GM19468 (cell line): Measurements from ENCODE around the gene KRAS.

Experiments used
- ATAC-seq: cut with Tn5 transposase; IDR thresholded peaks from one replicate; pipeline ENCODE4 v1.9.1; 2021; ENCODE audit warnings: mild to moderate bottlenecking, moderate library complexity, moderate number of reproducible peaks; ENCODE audit not compliant: unreplicated experiment; ENCODE audit errors: extremely low read depth

Gene KRAS

DNA sequence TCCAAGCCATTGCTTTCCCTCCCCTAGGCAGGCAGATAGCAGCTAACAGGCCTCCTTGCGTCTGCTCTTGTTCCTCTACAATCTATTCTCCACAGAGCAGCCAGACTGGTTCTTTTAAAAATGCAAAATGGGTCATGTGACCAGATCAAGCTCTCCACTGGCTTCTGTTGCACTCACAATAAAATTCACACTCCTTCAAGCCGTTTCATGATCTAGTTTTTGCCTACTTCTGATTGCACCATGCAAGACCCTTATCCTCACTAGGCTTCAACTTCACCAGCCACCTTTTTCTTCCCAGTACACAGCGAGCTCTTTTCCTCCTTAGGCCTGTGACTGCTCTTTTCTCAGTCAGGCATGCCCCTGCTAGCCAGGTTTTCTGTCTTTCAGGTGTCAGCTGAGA lies 6.1 kb upstream of the KRAS start:
- ATAC-seq = no peak

DNA sequence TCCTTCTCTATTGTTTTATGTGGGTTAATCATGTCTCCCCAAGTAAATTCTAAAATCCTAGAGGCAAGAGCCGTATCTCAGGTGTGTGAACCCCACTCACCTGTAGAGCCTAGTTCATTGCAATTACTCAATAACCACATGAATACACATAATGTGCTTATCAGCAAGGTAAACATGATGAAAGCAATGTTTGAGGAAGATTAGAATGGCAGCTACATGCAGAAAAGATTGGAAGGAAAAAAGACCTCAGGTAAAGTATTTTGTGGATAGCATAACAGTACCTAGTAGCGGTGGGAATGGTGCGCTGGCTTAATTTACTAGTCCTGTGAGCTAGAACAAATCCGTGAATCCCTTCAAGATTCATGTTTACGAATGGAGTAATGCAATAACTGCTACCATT lies 5.3 kb upstream of the KRAS start:
- no peak for ATAC-seq

DNA sequence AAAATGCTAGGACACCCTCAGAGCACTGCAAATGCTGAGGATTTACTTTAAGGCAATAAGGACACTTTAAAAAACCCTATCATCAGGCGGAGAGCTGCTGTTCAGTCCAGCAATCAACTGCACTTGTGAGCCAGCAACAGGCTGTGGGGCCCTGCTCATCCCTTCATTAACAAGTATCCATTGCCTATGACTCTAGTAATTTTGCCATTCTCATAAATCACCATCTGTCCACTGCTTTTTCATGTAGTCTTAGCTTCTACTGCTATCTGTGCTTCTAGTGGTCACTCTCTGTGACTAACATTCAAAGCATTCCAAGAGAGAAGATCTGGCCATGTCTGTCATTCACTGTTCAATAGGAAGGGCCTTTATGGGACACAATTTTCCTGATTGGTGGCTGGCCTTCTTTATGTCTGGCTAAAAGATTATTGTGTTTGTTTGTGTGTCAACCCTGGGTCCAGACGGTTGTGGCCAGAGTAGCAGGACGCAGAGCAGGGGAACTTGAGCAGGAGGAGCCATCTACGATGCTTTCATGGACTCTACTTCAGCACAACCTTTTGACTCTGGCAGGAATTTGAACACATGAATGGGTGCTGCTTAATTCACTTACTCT lies 3.6 kb upstream of the KRAS start:
- ATAC-seq = no peak

DNA sequence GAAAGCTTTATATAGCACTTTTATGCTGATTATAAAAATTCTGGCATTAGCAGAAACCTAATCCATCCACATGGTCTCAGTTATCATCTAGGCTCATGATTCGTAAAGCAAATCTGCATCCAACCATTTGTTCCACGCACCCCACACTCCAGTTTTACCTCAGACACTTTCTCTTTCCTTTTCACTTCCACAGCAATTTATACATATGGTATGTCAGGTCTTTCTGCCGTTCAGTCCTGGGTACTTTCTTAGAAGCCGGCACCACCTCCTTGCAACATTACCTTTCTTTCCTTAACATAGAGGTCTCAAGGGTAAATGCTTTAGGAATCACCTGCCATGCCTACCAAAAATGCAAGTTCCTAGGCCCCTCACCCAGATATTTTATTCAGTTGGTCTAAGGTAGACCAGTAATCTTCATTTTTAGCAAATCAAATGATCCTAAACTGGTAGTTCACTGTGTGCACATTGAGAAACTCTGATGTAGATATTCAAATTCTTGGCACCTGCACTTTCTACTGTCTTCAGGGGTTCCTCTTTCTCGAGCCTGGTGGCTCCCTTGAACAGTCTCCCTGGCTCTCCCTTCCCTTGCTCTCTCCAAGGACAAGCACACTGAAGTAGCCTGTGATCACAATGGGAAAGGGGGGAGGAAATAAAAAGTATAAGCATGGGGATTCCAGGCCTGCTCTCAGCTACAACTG lies 2.8 kb upstream of the KRAS start:
- no peak for ATAC-seq

DNA sequence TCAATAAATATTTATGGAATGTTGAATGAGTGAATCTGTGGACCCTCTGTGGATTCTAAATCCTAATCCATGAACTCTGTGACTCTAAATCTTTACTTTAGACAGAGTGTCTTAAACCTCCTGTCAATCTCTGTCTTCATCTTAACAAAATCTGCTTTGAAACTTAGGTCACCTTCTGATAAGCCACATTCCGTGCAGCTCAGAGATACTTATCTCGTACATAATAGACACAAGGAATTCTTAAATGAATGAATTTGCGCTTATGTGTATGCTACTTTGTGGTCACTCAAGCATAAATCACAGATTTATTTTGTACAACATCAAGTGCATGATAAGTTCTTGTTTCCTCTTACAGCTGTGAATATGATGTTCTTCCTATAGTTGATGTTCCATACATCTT lies 2.2 kb upstream of the KRAS start:
- ATAC-seq = no peak

DNA sequence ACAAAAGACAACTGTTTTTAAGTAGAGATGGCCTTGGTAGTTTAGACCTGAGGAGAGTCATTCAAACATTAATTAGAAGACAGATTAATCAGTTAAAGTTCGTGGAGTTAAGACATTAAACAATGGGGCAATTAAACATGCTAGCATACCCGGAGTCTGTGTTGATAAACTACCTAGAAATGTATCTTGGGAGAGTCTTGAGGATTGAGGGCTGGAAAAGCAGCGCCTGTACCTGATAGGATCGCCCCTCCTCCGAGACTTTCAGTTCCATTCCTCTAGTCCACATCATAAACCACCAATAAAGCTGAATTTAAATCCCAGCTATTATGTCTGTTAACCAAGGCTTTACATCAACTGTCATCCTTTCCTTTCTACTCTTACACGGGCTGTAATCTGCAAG lies 1.0 kb upstream of the KRAS start:
- no peak for ATAC-seq

DNA sequence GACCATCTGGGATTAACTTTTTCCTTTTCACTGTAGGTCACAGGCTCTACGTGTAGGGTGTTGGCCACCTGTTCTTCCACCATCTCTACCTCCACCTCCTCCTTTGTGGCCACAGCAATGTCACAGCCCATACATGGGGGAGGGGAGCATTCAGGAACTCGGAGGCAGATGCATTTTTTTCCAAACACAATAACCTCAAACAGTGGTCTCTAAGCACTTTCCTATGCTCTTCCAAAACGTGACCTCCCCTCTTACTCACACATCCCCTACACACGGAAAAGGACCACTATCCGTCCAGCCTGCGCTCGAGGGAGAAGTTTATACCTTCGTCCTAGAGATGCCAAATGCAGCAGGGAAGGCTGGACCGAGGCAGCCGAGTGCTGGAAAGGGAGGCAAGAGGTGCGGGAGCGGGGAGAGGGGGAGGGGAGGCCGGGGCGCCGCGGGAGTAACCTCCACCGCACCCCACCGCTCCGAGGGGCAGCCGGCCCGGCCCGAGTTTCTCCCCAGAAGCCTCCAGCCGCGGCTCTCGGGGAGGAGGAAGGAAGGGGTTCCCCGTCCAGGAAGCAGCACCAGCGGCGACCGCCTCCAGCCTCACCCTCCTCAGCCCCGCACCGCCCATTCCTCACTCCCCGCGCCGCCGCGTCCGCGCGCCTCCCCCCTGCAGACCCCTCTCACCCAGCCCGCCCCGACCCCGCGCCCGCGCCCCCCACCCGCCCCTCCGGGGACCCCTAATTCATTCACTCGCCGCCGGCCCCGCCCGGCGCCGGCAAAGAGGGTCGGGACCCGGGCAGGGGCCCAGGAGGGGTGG lies 594 bp downstream of the KRAS start:
- ATAC-seq = no peak

DNA sequence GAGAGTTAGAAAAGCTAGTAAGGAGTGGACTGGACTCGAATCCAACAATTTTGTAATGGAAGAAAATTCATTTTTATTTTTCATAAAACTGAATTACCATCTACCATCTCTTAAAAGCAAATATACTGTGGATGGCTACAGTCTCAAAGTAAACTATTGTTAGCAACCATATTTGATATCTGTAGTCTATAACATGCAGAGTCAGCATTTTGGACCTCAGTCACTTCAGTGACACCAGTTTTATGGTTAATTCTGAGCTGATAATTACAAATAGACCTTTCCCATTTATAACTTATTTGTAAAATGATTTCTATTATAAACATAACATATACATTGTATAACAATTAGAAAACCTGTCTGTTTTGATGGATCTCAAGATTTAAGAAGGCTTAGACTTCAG lies 2.0 kb downstream of the KRAS start:
- no peak for ATAC-seq

DNA sequence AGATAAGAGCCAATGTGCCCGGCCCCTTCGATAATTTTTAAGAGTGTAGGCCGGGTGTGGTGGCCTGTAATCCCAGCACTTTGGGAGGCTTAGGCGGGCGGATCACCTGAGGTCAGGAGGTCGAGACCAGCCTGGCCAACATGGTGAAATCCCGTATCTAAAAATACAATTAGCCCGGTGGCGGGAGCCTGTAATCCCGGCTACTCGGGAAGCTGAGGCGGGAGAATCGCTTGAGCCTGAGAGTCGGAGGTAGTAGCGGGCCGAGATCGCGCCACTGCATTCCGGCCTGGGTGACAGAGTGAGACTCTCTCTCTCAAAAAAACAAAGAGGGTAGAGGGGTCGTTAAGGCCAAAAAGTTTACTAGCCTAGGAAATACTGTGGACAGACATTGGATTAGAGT lies 2.6 kb downstream of the KRAS start:
- ATAC-seq = no peak

DNA sequence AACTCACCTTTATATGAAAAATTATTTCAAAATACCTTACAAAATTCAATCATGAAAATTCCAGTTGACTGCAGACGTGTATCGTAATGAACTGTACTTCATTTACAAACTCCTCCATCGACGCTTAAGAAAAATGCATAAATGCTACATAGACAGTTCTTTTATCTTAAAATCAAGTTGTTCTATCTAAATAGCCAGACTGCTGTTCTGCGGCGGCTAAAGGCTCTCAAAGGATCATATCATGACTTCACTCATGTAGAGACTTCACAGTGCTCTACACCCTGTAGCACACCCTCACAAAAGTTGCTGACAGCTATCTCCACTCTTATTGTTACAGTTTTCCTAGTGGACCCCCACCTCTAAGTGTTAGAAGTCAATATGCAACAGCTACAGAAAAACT lies 5.2 kb downstream of the KRAS start:
- ATAC-seq = no peak

DNA sequence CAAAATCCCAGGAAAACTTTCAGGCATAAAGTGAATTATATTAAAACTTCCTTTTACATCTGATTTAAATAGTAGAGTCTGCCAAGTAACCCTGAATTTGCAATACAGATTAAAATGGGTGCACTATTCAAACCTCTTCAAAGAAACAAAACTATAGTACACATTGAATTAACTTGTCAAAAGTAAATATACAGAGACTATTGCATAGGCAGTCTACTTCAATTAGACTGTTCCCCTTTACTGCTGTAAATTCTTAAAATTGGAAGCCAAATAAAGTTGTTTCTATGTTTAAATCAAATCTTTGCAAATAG lies 7.1 kb downstream of the KRAS start:
- no peak for ATAC-seq

DNA sequence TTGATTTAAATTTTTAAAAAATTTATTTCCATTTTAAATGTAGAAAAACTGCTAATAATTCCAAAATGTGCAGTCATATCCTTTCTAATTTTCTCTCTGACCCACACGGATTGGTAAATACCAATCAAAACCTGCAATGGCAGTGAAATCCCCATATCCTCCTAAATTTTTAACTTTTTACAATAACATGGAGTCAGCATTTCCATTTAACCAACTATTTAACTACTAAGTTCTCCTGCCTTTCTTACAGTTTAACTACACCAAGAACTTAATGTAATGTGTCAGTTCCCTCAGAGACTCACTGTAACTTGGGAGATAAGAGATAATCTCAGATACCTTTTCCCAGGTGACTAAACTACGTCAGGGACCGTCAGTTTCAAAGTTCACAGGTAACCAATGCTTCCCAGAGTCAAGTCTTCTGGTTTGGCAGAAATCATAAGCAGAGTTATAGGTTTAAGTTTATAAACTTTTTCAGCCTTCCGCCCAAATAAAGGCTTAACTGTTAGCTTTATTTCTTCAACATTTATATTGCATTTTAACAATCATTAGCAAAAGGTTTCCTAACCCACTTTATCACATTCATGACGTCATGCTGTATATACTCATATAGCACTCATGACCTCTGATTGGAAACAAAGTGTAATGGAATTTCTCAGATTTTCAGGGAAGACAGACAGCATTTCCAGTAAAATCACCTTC lies 7.6 kb downstream of the KRAS start:
- ATAC-seq = no peak

DNA sequence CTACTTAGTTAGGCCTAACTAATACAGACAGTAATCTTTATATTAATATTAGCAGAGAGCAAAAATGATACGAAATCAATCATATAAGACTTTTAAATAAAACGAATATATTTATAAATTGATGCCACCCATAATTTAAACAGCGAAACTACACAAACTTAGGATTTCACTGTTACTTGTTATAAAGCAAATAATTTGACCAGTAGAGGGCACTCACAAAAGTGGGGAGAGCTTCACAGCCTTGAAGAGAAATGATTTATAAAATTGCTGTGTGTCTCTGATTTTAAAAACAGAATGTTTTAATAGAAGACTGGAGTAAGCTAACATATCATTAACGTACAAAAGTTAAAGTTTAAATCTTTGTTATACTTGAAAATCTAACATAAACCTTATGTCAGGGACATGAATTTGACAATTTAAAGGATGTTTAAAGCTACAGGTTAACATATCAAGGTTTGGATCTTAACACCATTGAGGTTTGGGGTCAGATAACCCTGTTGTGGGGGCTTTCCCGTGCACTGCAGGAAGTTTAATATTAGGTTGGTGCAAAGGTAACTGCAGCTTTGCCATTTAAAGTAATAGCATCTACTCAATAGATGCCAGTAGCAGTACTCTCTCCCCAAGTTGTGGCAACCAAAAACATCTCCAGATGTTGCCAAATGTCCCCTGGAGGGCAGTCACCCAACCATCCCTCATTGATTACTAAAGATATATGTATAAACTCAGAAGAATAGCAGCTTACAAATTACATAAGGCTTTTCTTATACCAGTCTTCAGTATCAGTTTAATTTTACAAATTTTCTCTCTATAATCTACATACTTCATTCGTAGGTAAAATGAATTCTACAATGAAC lies 9.3 kb downstream of the KRAS start:
- no peak for ATAC-seq

DNA sequence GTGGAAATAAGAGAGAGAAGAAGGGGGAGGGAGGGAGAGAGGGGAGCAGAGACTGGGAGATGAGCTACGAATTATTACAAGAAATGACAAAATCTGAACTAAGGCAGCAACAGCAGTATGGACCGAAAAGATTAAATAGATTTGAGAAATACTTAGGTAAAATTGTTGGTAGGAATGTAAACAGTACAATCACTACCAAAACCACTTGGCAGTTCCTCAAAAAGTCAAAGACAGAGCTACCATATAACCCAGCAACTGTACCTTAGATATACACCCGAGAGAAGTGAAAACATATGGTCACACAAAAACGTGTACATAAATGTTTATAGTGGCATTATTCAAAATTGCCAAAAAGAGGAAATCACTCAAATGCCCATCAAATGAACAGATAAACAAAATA lies 14.1 kb downstream of the KRAS start:
- no peak for ATAC-seq

DNA sequence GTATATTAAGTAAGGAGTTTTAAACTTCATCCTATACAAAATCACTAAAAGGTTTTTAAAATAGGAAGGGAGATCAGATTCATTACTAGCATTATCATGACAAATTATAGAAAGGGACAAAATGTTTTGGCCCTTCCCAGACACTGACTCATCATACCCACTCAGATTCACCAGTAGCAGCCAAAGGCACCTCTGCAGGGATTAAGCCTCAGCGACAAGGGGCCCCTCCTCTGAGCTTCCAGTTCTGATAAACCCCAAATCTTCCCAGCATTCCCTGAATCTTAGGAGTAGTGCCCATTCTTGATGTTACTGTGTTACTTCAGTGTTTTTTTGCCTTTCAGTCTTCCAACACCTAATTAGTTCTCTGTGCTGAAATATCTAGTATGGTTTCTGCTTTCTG lies 14.5 kb downstream of the KRAS start:
- no peak for ATAC-seq

DNA sequence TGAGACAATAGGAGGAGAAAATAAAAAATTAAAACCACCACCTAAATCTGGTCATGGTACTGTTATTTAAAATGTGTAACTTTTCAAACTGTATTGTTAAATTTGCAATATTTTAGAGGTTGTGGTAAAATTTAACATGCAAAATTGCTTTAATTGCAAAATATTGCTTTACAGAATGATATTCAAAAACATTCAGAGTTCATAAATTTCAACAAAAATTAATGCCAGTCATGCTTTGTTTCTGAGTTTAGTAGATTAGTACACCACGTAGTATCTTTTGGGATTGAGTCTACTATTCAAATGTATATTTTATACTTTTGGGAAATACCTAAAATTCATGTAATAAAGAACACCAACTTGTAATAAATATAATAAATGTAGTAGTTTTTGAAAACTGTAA lies 37.4 kb downstream of the KRAS start:
- no peak for ATAC-seq

DNA sequence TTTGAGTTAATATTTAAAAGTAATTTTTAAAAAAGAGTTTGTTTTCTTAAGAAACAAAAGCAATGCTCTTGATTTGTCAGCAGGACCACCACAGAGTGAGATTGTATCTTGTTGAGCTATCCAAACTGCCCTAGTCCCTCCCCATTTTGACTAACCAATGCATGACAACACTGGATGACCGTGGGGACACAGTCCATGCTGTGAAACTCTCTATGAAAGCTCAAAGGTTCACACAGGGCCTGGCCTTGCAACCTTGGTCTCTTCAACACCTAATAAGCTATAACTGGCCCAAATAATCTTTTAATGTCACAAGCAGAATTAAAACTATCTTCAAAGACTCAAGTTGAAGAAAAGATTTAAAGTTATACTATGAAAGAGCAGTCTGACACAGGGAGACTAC lies 42.2 kb downstream of the KRAS start:
- no peak for ATAC-seq

DNA sequence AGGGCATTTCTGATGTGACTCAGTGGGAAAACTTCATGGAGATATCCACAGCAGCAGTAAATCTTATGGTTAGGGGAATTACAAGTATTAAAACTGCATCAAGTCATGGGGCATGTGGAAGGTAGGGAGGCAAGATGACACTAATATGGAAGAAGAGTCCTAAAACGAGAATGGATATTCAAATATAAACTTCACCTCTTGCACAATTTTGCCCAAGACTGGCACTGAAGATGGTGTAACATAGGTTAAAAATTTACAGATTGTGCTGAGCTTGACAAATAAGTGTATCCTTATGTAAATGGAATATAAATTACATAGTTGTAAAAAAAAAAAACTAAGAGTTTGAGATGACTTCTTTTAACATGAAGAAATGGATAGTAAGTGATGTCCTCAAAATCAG lies 42.9 kb downstream of the KRAS start:
- ATAC-seq = no peak

DNA sequence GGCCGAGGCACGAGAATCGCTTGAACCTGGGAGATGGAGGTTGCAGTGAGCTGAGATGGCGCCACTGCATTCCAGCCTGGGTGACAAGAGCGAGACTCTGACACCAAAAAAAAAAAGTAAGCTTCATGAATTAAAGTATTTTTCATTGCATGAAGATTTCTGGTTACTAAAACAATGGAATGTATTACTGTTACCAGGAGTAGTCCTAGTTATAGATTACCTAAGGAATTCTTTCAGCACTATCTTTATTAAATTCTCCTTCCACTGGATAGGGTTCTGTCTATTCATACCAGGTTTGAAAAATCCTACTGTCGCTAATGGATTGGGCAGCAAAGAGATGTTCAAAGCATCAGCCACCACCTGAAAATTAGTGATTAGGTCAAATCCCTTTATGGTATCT lies 43.3 kb downstream of the KRAS start:
- ATAC-seq = no peak

DNA sequence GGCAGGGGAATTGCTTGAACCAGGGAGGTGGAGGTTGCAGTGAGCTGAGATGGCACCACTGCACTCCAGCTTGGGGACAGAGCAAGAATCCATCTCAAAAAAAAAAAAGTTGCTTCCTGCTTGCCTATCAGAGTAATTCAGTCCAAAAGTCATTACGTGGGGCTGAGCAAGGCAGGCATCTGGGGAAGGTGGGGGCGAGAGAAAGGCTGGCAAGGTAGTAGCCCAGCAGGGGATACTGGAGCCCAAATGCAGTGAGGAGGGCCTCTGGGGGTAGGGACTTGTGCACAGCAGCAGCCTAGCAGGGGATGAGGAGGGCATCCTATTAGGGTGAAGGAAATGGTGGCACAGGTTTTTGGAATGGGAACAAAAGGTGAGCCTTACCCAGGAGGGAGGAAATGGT lies 48.6 kb downstream of the KRAS start:
- no peak for ATAC-seq
